ENCODE measurements around the gene NYAP2.

The NYAP2 gene

GRCh38 chr2:225515033-225515432, 115.5 kb downstream of the NYAP2 start:
- TF ChIP-seq, protein P1, sequence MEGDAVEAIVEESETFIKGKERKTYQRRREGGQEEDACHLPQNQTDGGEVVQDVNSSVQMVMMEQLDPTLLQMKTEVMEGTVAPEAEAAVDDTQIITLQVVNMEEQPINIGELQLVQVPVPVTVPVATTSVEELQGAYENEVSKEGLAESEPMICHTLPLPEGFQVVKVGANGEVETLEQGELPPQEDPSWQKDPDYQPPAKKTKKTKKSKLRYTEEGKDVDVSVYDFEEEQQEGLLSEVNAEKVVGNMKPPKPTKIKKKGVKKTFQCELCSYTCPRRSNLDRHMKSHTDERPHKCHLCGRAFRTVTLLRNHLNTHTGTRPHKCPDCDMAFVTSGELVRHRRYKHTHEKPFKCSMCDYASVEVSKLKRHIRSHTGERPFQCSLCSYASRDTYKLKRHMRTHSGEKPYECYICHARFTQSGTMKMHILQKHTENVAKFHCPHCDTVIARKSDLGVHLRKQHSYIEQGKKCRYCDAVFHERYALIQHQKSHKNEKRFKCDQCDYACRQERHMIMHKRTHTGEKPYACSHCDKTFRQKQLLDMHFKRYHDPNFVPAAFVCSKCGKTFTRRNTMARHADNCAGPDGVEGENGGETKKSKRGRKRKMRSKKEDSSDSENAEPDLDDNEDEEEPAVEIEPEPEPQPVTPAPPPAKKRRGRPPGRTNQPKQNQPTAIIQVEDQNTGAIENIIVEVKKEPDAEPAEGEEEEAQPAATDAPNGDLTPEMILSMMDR (conservative IDR thresholded peaks at IDR 0.05; ENCODE audit: control insufficient read depth, insufficient read depth, low read depth, low read length): no peak
- DNase-seq (ENCODE audit: low read depth): no peak
- H3K4me3 ChIP-seq (ENCODE audit: control insufficient read depth, low read depth, low read length): no peak overlapping the region

DNA sequence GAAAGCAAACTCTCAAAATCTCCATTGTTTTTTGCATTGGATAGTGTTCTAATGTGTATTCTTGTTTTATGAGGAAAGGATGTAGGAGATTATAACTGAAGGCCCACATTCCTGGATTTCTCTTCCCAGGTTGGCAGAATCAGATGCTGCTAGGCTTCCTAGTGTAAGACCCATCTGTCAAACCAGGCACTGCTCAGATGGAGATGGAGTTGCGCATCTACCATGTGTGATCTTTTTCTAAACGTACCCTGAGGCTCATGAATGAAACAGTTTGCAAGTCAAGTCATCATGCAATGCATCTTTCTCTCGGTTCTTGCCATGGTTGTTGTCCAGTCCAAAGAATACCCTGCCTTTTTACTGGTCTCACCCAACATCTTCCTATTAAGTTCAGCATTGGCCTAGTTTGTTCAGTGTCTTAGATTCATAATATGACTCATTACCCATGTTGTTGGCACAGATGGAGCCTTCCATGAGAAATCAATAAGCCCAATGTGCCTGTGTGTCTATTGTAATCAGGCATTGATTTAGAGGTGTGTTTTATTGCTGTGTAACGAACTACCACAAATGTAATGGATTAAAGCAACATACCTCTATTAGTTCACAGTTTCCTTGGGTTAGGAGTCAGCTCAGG, 127.4 kb downstream of the NYAP2 start:
- TF ChIP-seq, protein P1 (conservative IDR thresholded peaks at IDR 0.05; ENCODE audit: control insufficient read depth, insufficient read depth, low read depth, low read length): no peak
- no peak overlapping the region for H3K4me3 ChIP-seq (ENCODE audit: control insufficient read depth, low read depth, low read length)
- no peak for DNase-seq (ENCODE audit: low read depth)

GRCh38 chr2:225531559-225531958, 132.0 kb downstream of the NYAP2 start:
- DNase-seq (ENCODE audit: low read depth): no peak

DNA sequence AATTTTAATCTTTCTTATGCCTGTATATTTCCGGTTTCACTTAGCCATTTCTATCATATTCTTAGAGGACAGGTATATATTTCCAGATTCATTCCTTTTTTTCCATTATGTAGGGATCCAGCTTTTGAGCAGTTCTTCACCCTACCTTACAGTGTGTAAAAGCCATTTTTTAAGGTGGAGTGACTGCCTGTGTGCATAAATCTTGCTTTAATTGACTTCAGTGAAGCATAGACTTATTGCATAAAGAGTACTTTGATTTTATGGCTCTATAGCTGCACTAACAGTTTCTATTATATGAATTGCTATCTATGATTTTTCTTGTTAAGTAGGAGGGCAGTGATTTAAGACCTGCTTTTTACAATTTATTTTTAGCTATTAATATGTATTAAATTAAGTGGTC, 132.6 kb downstream of the NYAP2 start:
- no peak for DNase-seq (ENCODE audit: low read depth)
- TF ChIP-seq, protein P1 (conservative IDR thresholded peaks at IDR 0.05; ENCODE audit: control insufficient read depth, insufficient read depth, low read depth, low read length): no peak
- no peak overlapping the region for H3K4me3 ChIP-seq (ENCODE audit: control insufficient read depth, low read depth, low read length)

More at GRCh38 chr2:225531559-225531958, 132.0 kb downstream of the NYAP2 start:
- TF ChIP-seq, protein P1 (conservative IDR thresholded peaks at IDR 0.05; ENCODE audit: control insufficient read depth, insufficient read depth, low read depth, low read length): no peak
- H3K4me3 ChIP-seq (ENCODE audit: control insufficient read depth, low read depth, low read length): no peak overlapping the region

DNA sequence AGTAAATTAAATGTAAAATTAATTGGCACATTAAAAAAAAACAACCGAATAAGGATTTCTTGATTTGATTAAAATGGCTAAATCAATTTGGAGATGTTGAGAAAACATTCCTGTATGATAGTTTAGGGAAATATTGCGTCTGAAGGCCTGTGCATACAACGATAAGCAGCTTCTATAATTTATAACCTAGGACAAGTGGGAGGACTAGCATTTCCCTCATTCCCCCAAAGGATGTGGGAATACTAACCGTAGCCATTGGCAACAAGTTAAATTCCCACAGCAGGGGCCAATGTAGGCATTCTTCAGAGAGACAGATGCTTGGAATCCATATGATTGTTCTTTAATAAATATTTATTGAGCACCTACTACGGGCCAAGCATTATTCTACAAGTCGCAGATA, 134.5 kb downstream of the NYAP2 start:
- H3K4me3 ChIP-seq (ENCODE audit: control insufficient read depth, low read depth, low read length): no peak overlapping the region
- TF ChIP-seq, protein P1 (conservative IDR thresholded peaks at IDR 0.05; ENCODE audit: control insufficient read depth, insufficient read depth, low read depth, low read length): no peak
- DNase-seq (ENCODE audit: low read depth): no peak

DNA sequence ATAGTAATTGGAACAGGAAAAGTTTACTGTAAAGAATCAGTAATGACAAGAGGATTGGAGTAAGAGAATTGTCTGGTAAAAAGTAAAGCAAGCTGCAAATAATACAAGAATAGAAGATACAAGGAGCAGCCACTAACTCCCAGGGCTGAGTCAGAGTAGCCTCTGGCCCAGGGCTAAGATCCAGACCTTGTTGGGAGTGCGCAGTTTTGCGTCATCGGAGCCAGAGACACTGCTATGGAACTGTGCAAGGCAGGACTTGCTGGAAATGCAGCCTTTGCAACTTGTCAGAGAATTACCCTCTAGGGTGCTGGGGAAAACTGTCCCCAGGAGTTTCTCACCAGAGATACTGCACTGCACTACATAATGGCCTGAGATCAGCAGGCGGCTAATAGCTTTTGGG, 135.2 kb downstream of the NYAP2 start:
- no peak overlapping the region for H3K4me3 ChIP-seq (ENCODE audit: control insufficient read depth, low read depth, low read length)
- TF ChIP-seq, protein P1 (conservative IDR thresholded peaks at IDR 0.05; ENCODE audit: control insufficient read depth, insufficient read depth, low read depth, low read length): no peak
- peak; percentile 16 for DNase-seq (ENCODE audit: low read depth)

GRCh38 chr2:225536036-225536435, 136.5 kb downstream of the NYAP2 start:
- no peak overlapping the region for H3K4me3 ChIP-seq (ENCODE audit: control insufficient read depth, low read depth, low read length)
- no peak for DNase-seq (ENCODE audit: low read depth)
- TF ChIP-seq, protein P1 (conservative IDR thresholded peaks at IDR 0.05; ENCODE audit: control insufficient read depth, insufficient read depth, low read depth, low read length): no peak

Measured in fibroblast of mammary gland (primary cell).